ENCODE data around the gene ADAMTS12. TPM values are rescaled to one million over a fixed set of nuclear protein-coding genes. Genes with fewer than 3 reads are reported as not detected.

The ADAMTS12 gene
- total RNA-seq, 2 donors from 2014 or later, result 3.4 to 3.8 TPM

GRCh38 chr5:33738967-33739366 is 152.8 kb downstream of the ADAMTS12 start:
- intact Hi-C loops (cut with DNase I), result no loop called here
- DNase-seq (no peak), ATAC-seq (no peak)

DNA sequence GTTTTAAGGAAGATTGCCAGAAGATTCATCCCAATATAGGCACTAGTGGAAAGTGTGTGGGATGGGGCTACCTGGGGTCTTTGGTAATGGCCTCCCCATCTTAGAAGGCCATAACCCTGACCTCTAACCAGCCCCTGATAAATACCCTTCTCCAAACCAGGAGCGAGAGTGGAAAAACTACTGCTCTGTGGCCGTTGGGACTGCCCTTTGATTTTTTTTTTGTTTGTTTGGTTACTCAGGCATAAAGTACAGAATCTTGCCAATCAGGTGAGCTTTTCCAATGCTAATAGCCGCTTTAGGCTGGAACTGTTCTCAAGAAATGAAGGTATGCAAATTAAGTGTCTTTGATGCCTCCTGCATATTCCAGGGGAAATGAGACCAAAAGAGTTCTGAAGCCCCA is 153.7 kb downstream of the ADAMTS12 start:
- DNase-seq, result no peak
- intact Hi-C loops (cut with DNase I), result no loop called here
- ATAC-seq, result no peak

- ATAC-seq, result no peak
- intact Hi-C loops (cut with DNase I), result no loop called here
- no peak for DNase-seq
These were observed 154.1 kb downstream of the ADAMTS12 start for GRCh38 chr5:33737697-33738096.

GRCh38 chr5:33737284-33737683 is 154.5 kb downstream of the ADAMTS12 start:
- no peak for DNase-seq
- intact Hi-C loops (cut with DNase I), result no loop called here
- ATAC-seq, result no peak

- intact Hi-C loops (cut with DNase I), result no loop called here
- DNase-seq (no peak), ATAC-seq (no peak)
These were observed 155.3 kb downstream of the ADAMTS12 start for GRCh38 chr5:33736510-33736909.

GRCh38 chr5:33735072-33735471 is 156.7 kb downstream of the ADAMTS12 start:
- intact Hi-C loops (cut with DNase I), result no loop called here
- DNase-seq (no peak), ATAC-seq (no peak)

- DNase-seq (no peak), ATAC-seq (no peak)
- intact Hi-C loops (cut with DNase I), result no loop called here
These were observed 157.3 kb downstream of the ADAMTS12 start for GRCh38 chr5:33734537-33734936.

GRCh38 chr5:33733225-33733624 is 158.6 kb downstream of the ADAMTS12 start:
- ATAC-seq (no peak), DNase-seq (no peak)
- intact Hi-C loops (cut with DNase I), result no loop called here

DNA sequence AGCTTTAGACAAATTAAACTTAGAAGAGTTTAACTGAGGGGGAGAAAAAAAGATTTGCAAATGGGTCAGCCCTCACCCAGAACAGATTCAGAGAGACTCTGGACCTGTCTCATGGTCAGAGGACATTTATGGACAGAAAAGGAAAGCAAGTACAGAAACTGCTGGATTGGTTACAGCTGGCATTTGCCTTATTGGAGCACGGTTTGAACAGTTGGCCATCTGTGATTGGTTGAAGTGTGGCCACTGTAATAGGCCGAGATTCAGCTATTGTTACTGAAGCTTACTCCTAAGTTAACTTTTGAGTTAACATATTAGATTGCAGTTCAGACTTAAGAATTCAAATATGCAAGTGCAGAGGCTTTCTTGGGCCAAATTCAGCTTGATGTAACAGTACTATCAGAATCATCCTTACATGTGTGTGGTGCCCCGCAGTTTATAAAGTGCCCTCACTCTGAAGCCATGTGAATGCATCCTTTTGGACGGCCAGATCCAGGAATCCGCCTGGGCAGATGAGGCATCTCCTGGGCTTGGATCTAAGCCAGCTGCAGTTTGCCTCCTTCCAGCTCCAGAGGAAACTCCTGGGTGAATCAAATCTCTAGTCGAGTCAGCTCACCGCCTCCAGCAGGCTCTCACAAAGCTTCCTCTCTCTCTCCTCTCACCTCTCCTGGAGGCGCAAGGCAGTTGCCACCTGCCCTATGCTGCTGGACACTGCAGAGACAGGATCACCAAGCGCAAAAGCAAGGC is 165.2 kb downstream of the ADAMTS12 start:
- intact Hi-C loops (cut with DNase I), result no loop called here
- DNase-seq, result no peak

GRCh38 chr5:33725806-33726205 is 166.0 kb downstream of the ADAMTS12 start:
- ATAC-seq, result peak in 1 of 2 donors; percentile 64
- no peak for DNase-seq
- intact Hi-C loops (cut with DNase I), result no loop called here

More for the DNA sequence above, 165.2 kb downstream of the ADAMTS12 start:
- peak; percentile 56 to 59 for ATAC-seq

GRCh38 chr5:33721491-33722200 is 170.1 kb downstream of the ADAMTS12 start:
- DNase-seq, result no peak
- intact Hi-C loops (cut with DNase I), result no loop called here

GRCh38 chr5:33720176-33720575 is 171.6 kb downstream of the ADAMTS12 start:
- DNase-seq, result no peak
- no peak for ATAC-seq
- intact Hi-C loops (cut with DNase I), result no loop called here

More at GRCh38 chr5:33721491-33722200, 170.1 kb downstream of the ADAMTS12 start:
- no peak for ATAC-seq

- DNase-seq, result no peak
- intact Hi-C loops (cut with DNase I), result no loop called here
- no peak for ATAC-seq
These were observed 172.0 kb downstream of the ADAMTS12 start for GRCh38 chr5:33719769-33720168.

GRCh38 chr5:33715661-33716060 is 176.1 kb downstream of the ADAMTS12 start:
- ATAC-seq (no peak), DNase-seq (no peak)
- intact Hi-C loops (cut with DNase I), result no loop called here

- ATAC-seq (peak in 1 of 2 donors; percentile 63), DNase-seq (no peak)
- intact Hi-C loops (cut with DNase I), result no loop called here
These were observed 178.5 kb downstream of the ADAMTS12 start for GRCh38 chr5:33713136-33713765.

- no peak for DNase-seq
- intact Hi-C loops (cut with DNase I), result no loop called here
- ATAC-seq, result no peak
These were observed 179.1 kb downstream of the ADAMTS12 start for GRCh38 chr5:33712664-33713063.

DNA sequence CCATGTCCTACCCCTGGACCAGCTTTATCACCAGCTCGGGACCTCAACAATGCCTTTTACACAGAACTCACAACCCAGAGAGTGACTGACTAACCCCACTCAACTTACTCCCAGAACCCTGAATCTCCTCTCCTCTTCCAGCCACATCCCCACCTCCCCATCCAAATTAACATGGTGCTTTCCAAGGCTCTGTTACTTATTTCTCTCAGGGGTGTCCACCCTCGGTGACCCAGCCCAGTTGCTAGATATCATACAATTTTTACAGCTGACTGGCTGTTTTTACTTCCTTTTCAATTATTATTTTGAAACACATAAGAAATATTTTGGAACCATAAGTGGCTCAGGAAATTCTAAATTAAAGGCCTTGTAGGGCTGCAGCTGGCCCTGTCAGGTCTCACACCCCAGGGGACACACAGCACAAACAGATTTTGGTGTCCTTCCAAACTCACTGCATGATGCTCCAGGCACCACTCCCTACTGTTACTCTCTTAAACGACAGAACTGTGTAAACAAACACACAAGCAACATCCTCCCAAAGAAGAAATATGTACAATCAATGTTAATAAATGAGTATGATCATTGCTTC is 180.6 kb downstream of the ADAMTS12 start:
- peak; percentile 40 to 81 for ATAC-seq
- no peak for DNase-seq

DNA sequence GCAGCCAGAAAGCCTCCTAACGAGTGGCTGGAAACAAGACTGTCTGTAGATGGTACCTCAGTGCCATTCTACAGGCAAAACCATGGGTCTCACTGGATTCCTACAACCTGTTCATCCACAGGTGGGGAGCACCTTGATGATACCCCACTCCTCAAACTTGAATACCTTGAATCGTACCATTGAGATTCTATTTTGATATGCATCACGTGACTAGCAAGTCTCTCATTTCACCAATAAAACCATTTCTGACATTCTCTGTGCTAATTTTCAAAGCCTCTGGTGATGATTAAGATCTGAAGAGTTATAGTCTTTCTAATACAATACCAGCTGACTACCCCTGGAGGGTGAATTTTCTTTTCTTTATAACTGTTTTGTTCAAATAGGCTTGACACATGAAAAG is 188.9 kb downstream of the ADAMTS12 start:
- DNase-seq (no peak), ATAC-seq (no peak)
- intact Hi-C loops (cut with DNase I), result no loop called here

More for the DNA sequence above, 180.6 kb downstream of the ADAMTS12 start:
- intact Hi-C loops (cut with DNase I), result no loop called here

DNA sequence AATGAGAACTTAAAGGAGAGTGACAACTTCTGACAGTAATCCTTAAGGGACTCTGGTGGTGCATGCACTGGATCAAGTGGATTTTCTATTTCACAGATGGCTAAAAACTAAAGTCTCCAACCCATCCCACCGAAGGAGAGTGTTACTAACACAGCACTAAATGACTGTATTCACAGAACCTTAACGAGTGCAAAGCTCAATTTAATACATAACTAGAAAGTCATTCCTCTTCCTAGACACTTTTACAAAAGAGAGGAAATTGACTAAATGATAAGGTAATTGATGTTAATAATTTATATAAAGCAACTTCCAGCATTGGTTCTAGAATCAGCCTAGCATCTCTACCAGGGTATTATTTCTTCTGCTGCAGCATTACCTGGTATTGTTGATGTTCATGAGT is 189.8 kb downstream of the ADAMTS12 start:
- intact Hi-C loops (cut with DNase I), result no loop called here
- DNase-seq (no peak), ATAC-seq (no peak)

DNA sequence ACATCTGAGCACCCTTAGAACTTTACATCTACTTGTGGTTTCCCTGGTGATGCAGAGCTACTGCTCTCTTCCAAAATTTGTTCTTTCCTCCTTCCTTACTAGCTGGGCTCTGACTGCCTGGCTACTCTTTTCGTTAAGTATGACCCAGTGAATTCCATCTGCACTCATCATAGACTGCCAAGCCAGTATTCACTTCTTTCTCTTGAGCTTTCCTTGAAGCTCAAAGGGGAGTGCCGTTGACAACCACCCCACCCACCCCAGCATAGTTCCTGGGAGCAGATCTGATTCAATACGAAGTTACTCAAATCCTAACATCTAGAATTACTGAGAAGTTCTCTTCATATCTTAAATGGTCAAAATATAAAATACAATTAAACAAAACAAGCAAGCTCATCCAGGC is 190.5 kb downstream of the ADAMTS12 start:
- ATAC-seq (no peak), DNase-seq (no peak)
- intact Hi-C loops (cut with DNase I), result no loop called here
